ENCODE results near the gene MYLK. TPM values are rescaled to one million over a fixed set of nuclear protein-coding genes. Genes with fewer than 3 reads are reported as not detected.

MYLK gene
- total and polyA plus RNA-seq, 4 donors, result 17.1 to 158 (median 41.9) TPM

- peaks cover 0 to 3% (median 0%) of the 10 kb centered on the region in 4 donors for H3K4me1 ChIP-seq (ENCODE audit: control insufficient read depth in 4 of 4, insufficient read depth in 4 of 4, low read length in 3 of 4)
- no peak overlapping the region for H3K27ac ChIP-seq (ENCODE audit: low read depth in 1 of 2, low read length in 2 of 2)
- no peak for DNase-seq (ENCODE audit: low spot score)
- no peak for TF ChIP-seq NR2F2 (IDR thresholded peaks at IDR 0.05)
- no peak for TF ChIP-seq MAX (IDR thresholded peaks at IDR 0.05)
- TF ChIP-seq FOXA1 (IDR thresholded peaks at IDR 0.05), result no peak
- no peak for TF ChIP-seq RXRA (IDR thresholded peaks at IDR 0.05)
- no peak for TF ChIP-seq TAF1 (conservative IDR thresholded peaks at IDR 0.05)
- no peak for TF ChIP-seq HNF4A (conservative IDR thresholded peaks at IDR 0.05)
- TF ChIP-seq CTCF (IDR thresholded peaks at IDR 0.05; ENCODE audit: low read depth, low read length, missing input control), result no peak
- TF ChIP-seq REST (IDR thresholded peaks at IDR 0.05), result no peak
- no peak for TF ChIP-seq ATF3 (IDR thresholded peaks at IDR 0.05)
- TF ChIP-seq HNF4G (IDR thresholded peaks at IDR 0.05), result no peak
- no peak for TF ChIP-seq RAD21 (IDR thresholded peaks at IDR 0.05)
- no peak for TF ChIP-seq YY1 (IDR thresholded peaks at IDR 0.05)
- no peak for TF ChIP-seq ZBTB33 (IDR thresholded peaks at IDR 0.05)
- no peak for TF ChIP-seq SP1 (IDR thresholded peaks at IDR 0.05)
- no peak for TF ChIP-seq EGR1 (IDR thresholded peaks at IDR 0.05; ENCODE audit: low read depth in 2 of 2)
- no peak for TF ChIP-seq JUND (IDR thresholded peaks at IDR 0.05)
- no peak for TF ChIP-seq FOXA2 (IDR thresholded peaks at IDR 0.05)
- TF ChIP-seq GABPA (IDR thresholded peaks at IDR 0.05 in 1 of 2, conservative IDR thresholded peaks at IDR 0.05 in 1 of 2), result no peak
- no peaks in the 10 kb centered on the region for H3K27me3 ChIP-seq (ENCODE audit: control insufficient read depth in 4 of 4, insufficient read depth in 4 of 4, low read length in 3 of 4)
- peaks cover 9 to 49% (median 25%) of the 10 kb centered on the region in 4 donors for H3K36me3 ChIP-seq (ENCODE audit: control insufficient read depth in 4 of 4, insufficient read depth in 3 of 4, low read depth in 1 of 4, low read length in 3 of 4)
- no peaks in the 10 kb centered on the region for H3K9me3 ChIP-seq (ENCODE audit: control insufficient read depth in 4 of 4, low read length in 3 of 4)
- no peak overlapping the region for H3K4me3 ChIP-seq (ENCODE audit: low read depth in 1 of 3, low read length in 3 of 3)
- no peak overlapping the region for H3K9ac ChIP-seq (ENCODE audit: low read depth in 1 of 2, low read length in 2 of 2)
- 95% methylated on average over 8 of the region's 8 CpGs for WGBS
Measured at GRCh38 chr3:123713211-123713610, 170.9 kb downstream of the MYLK start.

Data from liver (tissue), 9 donors.